WERI-Rb-1 (cell line): ENCODE data around the gene ENO3.
"Not testable (repeated sequence)": the region's sequence is repeated elsewhere in the genome, so short reads cannot be mapped to it uniquely, and the experiment has no call there.

Experiments
- DNase-seq: peaks from one replicate; pipeline ENCODE4 v3.0.0-alpha.2; 2020
- H3K27ac ChIP-seq: fragments of 250-450 bp; sonication (Bioruptor Pico); 2 replicates; pipeline ENCODE4 v1.5.1; 2020; ENCODE audit warnings: mild to moderate bottlenecking, moderate library complexity
- H3K27me3 ChIP-seq: fragments of 250-450 bp; sonication (Bioruptor Pico); 2 replicates; pipeline ENCODE4 v1.5.1; 2021; ENCODE audit warnings: mild to moderate bottlenecking, low read depth, moderate library complexity; ENCODE audit not compliant: insufficient read depth, severe bottlenecking
- H3K36me3 ChIP-seq: fragments of 250-450 bp; sonication (Bioruptor Pico); 2 replicates; pipeline ENCODE4 v1.5.1; 2020; ENCODE audit warnings: mild to moderate bottlenecking, moderate library complexity
- H3K4me3 ChIP-seq: 2 replicates; pipeline ENCODE4 v1.5.1; 2011; ENCODE audit warnings: low read depth, mild to moderate bottlenecking, control low read depth, low read length
- H3K9me3 ChIP-seq: fragments of 250-450 bp; sonication (Bioruptor Pico); 2 replicates; pipeline ENCODE4 v1.5.1; 2021; ENCODE audit warnings: mild to moderate bottlenecking, moderate library complexity; ENCODE audit not compliant: severe bottlenecking
- CTCF ChIP-seq: IDR thresholded peaks from 2 replicates; pipeline ENCODE4 v1.5.1; 2011; ENCODE audit warnings: low read depth, mild to moderate bottlenecking, control low read depth, inconsistent platforms, low read length

The ENO3 gene

GRCh38 chr17:4950746-4951204 lies at the start of gene ENO3:
TSS of gene ENO3 (plus strand) at chr17:4951119. CDS start at chr17:4951830, 711 bp downstream.
- Histone ChIP-seq H3K4me3 (peak within 1 kb of the TSS; percentile 62), H3K9me3 (no peaks in the 10 kb centered on the region), H3K27me3 (no peaks in the 10 kb centered on the region), H3K27ac (peak within 1 kb of the TSS; percentile 95), H3K36me3 (peaks cover 33% of the 10 kb centered on the region)
- no peak for TF ChIP-seq CTCF
- peak; percentile 78 for DNase-seq

GRCh38 chr17:4901648-4902344 lies 49.1 kb upstream of the ENO3 start:
- Histone ChIP-seq H3K4me3 (no peak overlapping the region), H3K36me3 (peaks cover 50% of the 10 kb centered on the region), H3K27me3 (no peaks in the 10 kb centered on the region), H3K27ac (peak overlapping the region; percentile 89), H3K9me3 (no peaks in the 10 kb centered on the region)
- no peak for DNase-seq
- TF ChIP-seq CTCF: no peak

- Histone ChIP-seq H3K27me3 (no peaks in the 10 kb centered on the region), H3K27ac (peak overlapping the region; percentile 89), H3K36me3 (peaks cover 43% of the 10 kb centered on the region), H3K4me3 (peak overlapping the region; percentile 6; the same call in 1 of the 2 replicates), H3K9me3 (no peaks in the 10 kb centered on the region)
- no peak for TF ChIP-seq CTCF
- DNase-seq: peak; percentile 53
These were observed 48.4 kb upstream of the ENO3 start for GRCh38 chr17:4902540-4902939.

GRCh38 chr17:4903051-4903818 lies 47.7 kb upstream of the ENO3 start, which contains the start of gene CHRNE:
TSS of gene CHRNE (minus strand) at chr17:4903098. CDS start at chr17:4903063, 35 bp downstream.
- H3K27ac ChIP-seq: peak within 1 kb of the TSS; percentile 89
- DNase-seq: peak; percentile 96
- peaks cover 40% of the 10 kb centered on the region for H3K36me3 ChIP-seq
- TF ChIP-seq CTCF: peak; percentile 84
- peak within 1 kb of the TSS; percentile 6; the same call in 1 of the 2 replicates for H3K4me3 ChIP-seq
- no peaks in the 10 kb centered on the region for H3K27me3 ChIP-seq
- H3K9me3 ChIP-seq: no peaks in the 10 kb centered on the region

- not testable (repeated sequence) for H3K27ac ChIP-seq, H3K9me3 ChIP-seq, DNase-seq, H3K36me3 ChIP-seq, H3K4me3 ChIP-seq, H3K27me3 ChIP-seq
These were observed 44.3 kb upstream of the ENO3 start for GRCh38 chr17:4906642-4907041.

GRCh38 chr17:4908301-4908700 lies 42.6 kb upstream of the ENO3 start:
- DNase-seq: no peak
- Histone ChIP-seq H3K27ac (no peak overlapping the region), H3K36me3 (no peaks in the 10 kb centered on the region), H3K27me3 (no peaks in the 10 kb centered on the region), H3K4me3 (no peak overlapping the region), H3K9me3 (no peaks in the 10 kb centered on the region)
- TF ChIP-seq CTCF: no peak
